Fibroblast of mammary gland (primary cell): ENCODE measurements around the gene GIMAP5.

ENCODE experiments used
- DNase-seq: peaks from one replicate; pipeline ENCODE4 v3.0.0-alpha.2; 2010; ENCODE audit warnings: low read depth
- H3K4me3 ChIP-seq: 2 replicates; pipeline ENCODE4 v1.5.1; 2011; ENCODE audit warnings: low read depth, mild to moderate bottlenecking, low read length, moderate library complexity; ENCODE audit not compliant: control insufficient read depth
- CTCF ChIP-seq: conservative IDR thresholded peaks from 2 replicates; pipeline ENCODE4 v1.5.1; 2011; ENCODE audit warnings: low read depth, low read length, inconsistent platforms; ENCODE audit not compliant: control insufficient read depth, insufficient read depth

The GIMAP5 gene

GRCh38 chr7:150732786-150733481 lies 4.3 kb upstream of the GIMAP5 start:
- no peak overlapping the region for H3K4me3 ChIP-seq
- no peak for TF ChIP-seq CTCF
- DNase-seq, result no peak

DNA sequence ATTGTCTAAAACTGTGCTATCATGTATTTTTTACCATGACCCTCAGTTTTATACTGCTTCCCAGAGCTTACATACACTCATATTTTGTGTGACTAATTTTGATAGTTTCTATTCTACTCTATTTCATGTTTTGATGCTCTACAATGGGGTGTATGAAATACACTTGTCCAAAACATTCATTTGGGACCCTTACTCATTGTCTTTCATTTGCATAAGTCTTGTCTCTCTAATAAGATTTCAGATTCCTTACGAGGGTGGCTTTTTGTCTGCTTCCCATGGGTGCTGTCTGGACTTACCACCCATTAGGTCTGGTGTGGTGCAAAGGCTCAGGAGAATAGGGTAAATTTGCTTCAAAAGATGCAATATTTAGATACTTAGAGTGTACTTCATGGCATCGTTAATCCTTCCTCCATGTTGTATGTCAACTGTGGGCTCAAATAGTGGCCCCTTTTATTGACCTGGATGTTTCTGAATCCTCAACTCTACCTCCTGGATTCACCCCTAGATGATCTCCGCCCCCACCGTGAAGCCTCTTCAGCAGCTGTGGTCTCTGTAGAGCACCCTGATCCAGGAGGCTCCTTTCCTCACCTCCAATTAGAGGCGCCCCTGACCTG lies 3.6 kb upstream of the GIMAP5 start:
- DNase-seq, result no peak
- no peak for TF ChIP-seq CTCF
- no peak overlapping the region for H3K4me3 ChIP-seq

GRCh38 chr7:150734254-150734653 lies 3.0 kb upstream of the GIMAP5 start:
- no peak for TF ChIP-seq CTCF
- no peak for DNase-seq
- no peak overlapping the region for H3K4me3 ChIP-seq

DNA sequence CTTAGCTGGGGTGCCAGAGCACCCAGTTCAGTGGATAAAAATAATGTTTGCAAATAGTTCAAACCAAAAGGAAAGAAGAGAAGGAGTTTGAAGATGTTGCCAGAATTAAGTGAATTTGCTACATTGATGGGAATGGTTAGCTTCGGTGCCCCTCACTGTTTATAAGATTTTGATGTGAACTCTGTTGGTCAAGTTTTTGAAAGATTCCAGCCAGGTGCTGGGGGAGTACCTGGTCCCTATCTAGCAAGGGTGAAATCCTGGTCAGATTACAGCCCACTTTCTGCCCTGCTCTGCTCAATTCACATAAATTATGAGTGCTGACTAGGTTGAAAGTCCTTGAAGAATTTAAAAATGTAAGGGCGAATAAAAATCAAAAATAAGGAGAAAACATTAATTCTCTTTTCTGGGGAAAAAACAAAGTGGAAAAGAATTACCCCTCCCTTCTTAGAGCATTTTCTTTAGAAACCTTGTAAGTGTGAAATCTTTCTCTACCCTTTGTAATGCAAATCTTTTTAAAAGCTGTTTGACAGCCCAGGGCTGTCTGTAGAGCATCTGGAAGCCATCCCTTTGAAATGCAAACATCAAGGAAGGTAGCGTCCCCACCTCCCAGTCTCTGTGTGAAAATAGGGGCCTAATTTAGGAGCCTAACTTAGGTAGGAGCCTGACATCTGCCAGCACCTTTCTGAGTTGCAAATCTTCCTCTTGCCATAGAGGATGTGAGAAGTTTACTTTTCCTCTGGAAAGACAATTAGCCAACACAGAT lies 1.4 kb upstream of the GIMAP5 start:
- no peak for DNase-seq
- no peak for TF ChIP-seq CTCF
- H3K4me3 ChIP-seq, result no peak overlapping the region

- TF ChIP-seq CTCF, result no peak
- DNase-seq, result no peak
- no peak overlapping the region for H3K4me3 ChIP-seq
Measured at GRCh38 chr7:150736864-150737263, 354 bp upstream of the GIMAP5 start.

GRCh38 chr7:150738092-150738491 lies 874 bp downstream of the GIMAP5 start:
- no peak for TF ChIP-seq CTCF

More at GRCh38 chr7:150738092-150738491, 874 bp downstream of the GIMAP5 start:
- DNase-seq, result no peak
- no peak overlapping the region for H3K4me3 ChIP-seq
